Neuron (in vitro differentiated cells): ENCODE measurements around the gene CEBPZ.
"Not testable (repeated sequence)": the region's sequence is repeated elsewhere in the genome, so short reads cannot be mapped to it uniquely, and the experiment has no call there.

ENCODE experiments used
- H2AFZ ChIP-seq: one replicate; pipeline ENCODE4 v1.6.1; 2013; ENCODE audit warnings: low read depth, mild to moderate bottlenecking, inconsistent platforms, low read length, moderate library complexity
- H3K27me3 ChIP-seq: one replicate; pipeline ENCODE4 v1.6.1; 2013; ENCODE audit warnings: low read length; ENCODE audit not compliant: insufficient read depth
- H3K36me3 ChIP-seq: one replicate; pipeline ENCODE4 v1.6.1; 2013; ENCODE audit warnings: low read length; ENCODE audit not compliant: insufficient read depth
- H3K4me1 ChIP-seq: one replicate; pipeline ENCODE4 v1.6.1; 2013; ENCODE audit warnings: low read length; ENCODE audit not compliant: insufficient read depth
- H3K4me3 ChIP-seq: 2 replicates; pipeline ENCODE4 v1.5.1; 2013; ENCODE audit warnings: mild to moderate bottlenecking, low read length, moderate library complexity
- H3K9me3 ChIP-seq: one replicate; pipeline ENCODE4 v1.6.1; 2013; ENCODE audit warnings: low read length

CEBPZ gene

GRCh38 chr2:37205689-37206341 lies 25.6 kb downstream of the CEBPZ start:
- Histone ChIP-seq H3K36me3 (peaks cover 63% of the 10 kb centered on the region), H3K9me3 (peaks cover 11% of the 10 kb centered on the region), H2AFZ (no peak overlapping the region), H3K4me3 (no peak overlapping the region), H3K27me3 (no peaks in the 10 kb centered on the region), H3K4me1 (no peaks in the 10 kb centered on the region)

GRCh38 chr2:37205071-37205661 lies 26.2 kb downstream of the CEBPZ start:
- not testable (repeated sequence) for H3K27me3 ChIP-seq, H3K4me1 ChIP-seq, H3K4me3 ChIP-seq, H2AFZ ChIP-seq
- peaks cover 11% of the 10 kb centered on the region for H3K9me3 ChIP-seq
- peaks cover 62% of the 10 kb centered on the region for H3K36me3 ChIP-seq

GRCh38 chr2:37203708-37204107 lies 27.7 kb downstream of the CEBPZ start:
- peaks cover 47% of the 10 kb centered on the region for H3K36me3 ChIP-seq
- H3K27me3 ChIP-seq, result no peaks in the 10 kb centered on the region
- no peak overlapping the region for H3K4me3 ChIP-seq
- no peak overlapping the region for H2AFZ ChIP-seq
- no peaks in the 10 kb centered on the region for H3K4me1 ChIP-seq
- H3K9me3 ChIP-seq, result peaks cover 9% of the 10 kb centered on the region

GRCh38 chr2:37201766-37202165 lies 29.6 kb downstream of the CEBPZ start:
- no peak overlapping the region for H3K4me3 ChIP-seq
- no peak overlapping the region for H2AFZ ChIP-seq
- no peaks in the 10 kb centered on the region for H3K27me3 ChIP-seq
- H3K4me1 ChIP-seq, result no peaks in the 10 kb centered on the region
- peaks cover 41% of the 10 kb centered on the region for H3K36me3 ChIP-seq
- peaks cover 7% of the 10 kb centered on the region for H3K9me3 ChIP-seq

GRCh38 chr2:37201208-37201607 lies 30.2 kb downstream of the CEBPZ start:
- Histone ChIP-seq H3K36me3 (peaks cover 37% of the 10 kb centered on the region), H3K4me1 (no peaks in the 10 kb centered on the region), H3K9me3 (peaks cover 7% of the 10 kb centered on the region), H3K4me3 (no peak overlapping the region), H2AFZ (no peak overlapping the region), H3K27me3 (no peaks in the 10 kb centered on the region)

GRCh38 chr2:37198681-37199065 lies 32.7 kb downstream of the CEBPZ start:
- no peaks in the 10 kb centered on the region for H3K4me1 ChIP-seq
- no peak overlapping the region for H2AFZ ChIP-seq
- H3K36me3 ChIP-seq, result peaks cover 28% of the 10 kb centered on the region
- H3K9me3 ChIP-seq, result peaks cover 3% of the 10 kb centered on the region
- H3K4me3 ChIP-seq, result no peak overlapping the region
- no peaks in the 10 kb centered on the region for H3K27me3 ChIP-seq

GRCh38 chr2:37196320-37197195 lies 34.8 kb downstream of the CEBPZ start, which contains the start of gene CEBPZOS:
Gene CEBPZOS, plus strand, starts transcription at chr2:37196496. Its CDS starts 3,209 bp downstream, at chr2:37199705.
- peaks cover 13% of the 10 kb centered on the region for H3K36me3 ChIP-seq
- no peak within 1 kb of the TSS for H3K4me3 ChIP-seq
- H3K9me3 ChIP-seq, result no peaks in the 10 kb centered on the region
- H3K4me1 ChIP-seq, result no peaks in the 10 kb centered on the region
- no peaks in the 10 kb centered on the region for H3K27me3 ChIP-seq
- H2AFZ ChIP-seq, result no peak within 1 kb of the TSS

GRCh38 chr2:37195862-37196319 lies 35.5 kb downstream of the CEBPZ start:
- not testable (repeated sequence) for H3K27me3 ChIP-seq, H3K4me3 ChIP-seq, H3K9me3 ChIP-seq, H3K36me3 ChIP-seq, H3K4me1 ChIP-seq, H2AFZ ChIP-seq

- Histone ChIP-seq H3K36me3 (no peaks in the 10 kb centered on the region), H2AFZ (no peak overlapping the region), H3K27me3 (no peaks in the 10 kb centered on the region), H3K9me3 (no peaks in the 10 kb centered on the region), H3K4me3 (no peak overlapping the region), H3K4me1 (peaks cover 3% of the 10 kb centered on the region)
These were observed 38.8 kb downstream of the CEBPZ start for GRCh38 chr2:37192551-37192950.

- Histone ChIP-seq H3K4me1 (peaks cover 3% of the 10 kb centered on the region), H3K4me3 (no peak overlapping the region), H3K9me3 (no peaks in the 10 kb centered on the region)
These were observed 39.6 kb downstream of the CEBPZ start for GRCh38 chr2:37191747-37192146.

GRCh38 chr2:37191253-37191652 lies 40.1 kb downstream of the CEBPZ start:
- Histone ChIP-seq H3K27me3 (no peaks in the 10 kb centered on the region), H3K9me3 (no peaks in the 10 kb centered on the region), H3K4me1 (peaks cover 3% of the 10 kb centered on the region)

More at GRCh38 chr2:37191747-37192146, 39.6 kb downstream of the CEBPZ start:
- no peaks in the 10 kb centered on the region for H3K36me3 ChIP-seq
- peak overlapping the region; percentile 8 for H2AFZ ChIP-seq
- no peaks in the 10 kb centered on the region for H3K27me3 ChIP-seq

GRCh38 chr2:37190290-37190689 lies 41.1 kb downstream of the CEBPZ start:
- H3K9me3 ChIP-seq, result no peaks in the 10 kb centered on the region
- H3K27me3 ChIP-seq, result no peaks in the 10 kb centered on the region
- no peak overlapping the region for H3K4me3 ChIP-seq
- peaks cover 3% of the 10 kb centered on the region for H3K4me1 ChIP-seq
- H3K36me3 ChIP-seq, result no peaks in the 10 kb centered on the region
- H2AFZ ChIP-seq, result no peak overlapping the region

More at GRCh38 chr2:37191253-37191652, 40.1 kb downstream of the CEBPZ start:
- Histone ChIP-seq H3K4me3 (no peak overlapping the region), H2AFZ (peak overlapping the region; percentile 8), H3K36me3 (no peaks in the 10 kb centered on the region)
